Activated T-helper 2 cell treated with anti-CD3 and anti-CD28 coated beads, Interferon-gamma antibody, Interleukin-2, Interleukin-4, amounts not matched to agents 10 μg/mL and 5 μg/mL and 100 μg/mL, durations not matched to agents 14 hours and 24 hours and 36 hours (primary cell): Measurements from ENCODE around the gene BAIAP2. TPM values are rescaled to one million over a fixed set of nuclear protein-coding genes. Genes with fewer than 3 reads are reported as not detected.

Experiments
- DNase-seq: peaks from one replicate; pipeline ENCODE4 v3.0.0; 2021; ENCODE audit warnings: low spot score
- H3K27ac Mint-ChIP-seq: one replicate; pipeline ENCODE4 v1.8.0; 2021; ENCODE audit warnings: mixed read lengths
- H3K27me3 Mint-ChIP-seq: one replicate; pipeline ENCODE4 v1.8.0; 2021; ENCODE audit warnings: low read depth, mixed read lengths
- H3K36me3 Mint-ChIP-seq: one replicate; pipeline ENCODE4 v1.8.0; 2021; ENCODE audit warnings: low read depth, mixed read lengths
- H3K4me1 Mint-ChIP-seq: one replicate; pipeline ENCODE4 v1.8.0; 2021; ENCODE audit warnings: low read depth, mixed read lengths
- H3K4me3 Mint-ChIP-seq: one replicate; pipeline ENCODE4 v1.8.0; 2021; ENCODE audit warnings: low read depth, mild to moderate bottlenecking, moderate library complexity, mixed read lengths
- H3K9me3 Mint-ChIP-seq: one replicate; pipeline ENCODE4 v1.8.0; 2021; ENCODE audit warnings: mixed read lengths
- intact Hi-C: fragments of 100-400 bp; cut with micrococcal nuclease; formaldehyde crosslinking; loops from one replicate; pipeline ENCODE4 v1.15.1; 2023
- total RNA-seq: library from RNA; stranded (reverse); gene quantifications from 2 replicates; pipeline ENCODE4 v1.2.3, GENCODE V29; 2022

The BAIAP2 gene
- total RNA-seq, 1 donor from 2014 or later: 5.3 TPM

- H3K4me3 Mint-ChIP-seq: peak overlapping the region; percentile 69
- no peaks in the 10 kb centered on the region for H3K9me3 Mint-ChIP-seq
- H3K36me3 Mint-ChIP-seq: no peaks in the 10 kb centered on the region
- peak overlapping the region; percentile 53 for H3K27ac Mint-ChIP-seq
- H3K4me1 Mint-ChIP-seq: peaks cover 4% of the 10 kb centered on the region
- intact Hi-C loops: no loop called here
- H3K27me3 Mint-ChIP-seq: no peaks in the 10 kb centered on the region
- peak; percentile 86 for DNase-seq
Observed at GRCh38 chr17:81119223-81120148, 84.5 kb downstream of the BAIAP2 start.

DNA sequence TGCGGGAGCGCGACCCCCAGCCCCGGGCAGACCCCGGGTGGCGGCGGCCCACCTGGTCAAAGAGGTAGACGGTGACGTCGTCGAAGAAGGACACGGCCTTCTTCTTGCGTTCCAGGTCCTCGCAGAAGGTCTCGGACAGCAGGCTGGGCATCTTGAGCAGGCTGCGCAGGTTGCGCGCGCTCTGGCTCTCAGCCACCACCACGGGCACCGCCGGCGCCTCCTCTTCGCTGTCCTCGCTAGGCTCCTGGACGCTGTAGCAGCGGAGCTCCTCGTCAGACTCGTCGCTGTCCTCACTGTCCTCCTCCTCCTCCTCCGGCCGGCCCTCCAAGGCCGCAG lies 85.2 kb downstream of the BAIAP2 start:
- Mint-ChIP-seq H3K4me3 (no peak overlapping the region), H3K9me3 (no peaks in the 10 kb centered on the region), H3K36me3 (no peaks in the 10 kb centered on the region), H3K27ac (no peak overlapping the region), H3K4me1 (peaks cover 4% of the 10 kb centered on the region), H3K27me3 (no peaks in the 10 kb centered on the region)
- no peak for DNase-seq
- intact Hi-C loops: no loop called here

- no peaks in the 10 kb centered on the region for H3K9me3 Mint-ChIP-seq
- intact Hi-C loops: no loop called here
- no peak overlapping the region for H3K27ac Mint-ChIP-seq
- H3K36me3 Mint-ChIP-seq: no peaks in the 10 kb centered on the region
- H3K4me3 Mint-ChIP-seq: no peak overlapping the region
- H3K4me1 Mint-ChIP-seq: peaks cover 4% of the 10 kb centered on the region
- DNase-seq: no peak
- H3K27me3 Mint-ChIP-seq: no peaks in the 10 kb centered on the region
Observed at GRCh38 chr17:81120695-81121621, 86.0 kb downstream of the BAIAP2 start.

- no peaks in the 10 kb centered on the region for H3K27me3 Mint-ChIP-seq
- H3K4me1 Mint-ChIP-seq: peaks cover 4% of the 10 kb centered on the region
- H3K36me3 Mint-ChIP-seq: no peaks in the 10 kb centered on the region
- no peaks in the 10 kb centered on the region for H3K9me3 Mint-ChIP-seq
- intact Hi-C loops: no loop called here
- no peak overlapping the region for H3K27ac Mint-ChIP-seq
- no peak for DNase-seq
- H3K4me3 Mint-ChIP-seq: no peak overlapping the region
Observed at GRCh38 chr17:81121841-81122733, 87.1 kb downstream of the BAIAP2 start.

DNA sequence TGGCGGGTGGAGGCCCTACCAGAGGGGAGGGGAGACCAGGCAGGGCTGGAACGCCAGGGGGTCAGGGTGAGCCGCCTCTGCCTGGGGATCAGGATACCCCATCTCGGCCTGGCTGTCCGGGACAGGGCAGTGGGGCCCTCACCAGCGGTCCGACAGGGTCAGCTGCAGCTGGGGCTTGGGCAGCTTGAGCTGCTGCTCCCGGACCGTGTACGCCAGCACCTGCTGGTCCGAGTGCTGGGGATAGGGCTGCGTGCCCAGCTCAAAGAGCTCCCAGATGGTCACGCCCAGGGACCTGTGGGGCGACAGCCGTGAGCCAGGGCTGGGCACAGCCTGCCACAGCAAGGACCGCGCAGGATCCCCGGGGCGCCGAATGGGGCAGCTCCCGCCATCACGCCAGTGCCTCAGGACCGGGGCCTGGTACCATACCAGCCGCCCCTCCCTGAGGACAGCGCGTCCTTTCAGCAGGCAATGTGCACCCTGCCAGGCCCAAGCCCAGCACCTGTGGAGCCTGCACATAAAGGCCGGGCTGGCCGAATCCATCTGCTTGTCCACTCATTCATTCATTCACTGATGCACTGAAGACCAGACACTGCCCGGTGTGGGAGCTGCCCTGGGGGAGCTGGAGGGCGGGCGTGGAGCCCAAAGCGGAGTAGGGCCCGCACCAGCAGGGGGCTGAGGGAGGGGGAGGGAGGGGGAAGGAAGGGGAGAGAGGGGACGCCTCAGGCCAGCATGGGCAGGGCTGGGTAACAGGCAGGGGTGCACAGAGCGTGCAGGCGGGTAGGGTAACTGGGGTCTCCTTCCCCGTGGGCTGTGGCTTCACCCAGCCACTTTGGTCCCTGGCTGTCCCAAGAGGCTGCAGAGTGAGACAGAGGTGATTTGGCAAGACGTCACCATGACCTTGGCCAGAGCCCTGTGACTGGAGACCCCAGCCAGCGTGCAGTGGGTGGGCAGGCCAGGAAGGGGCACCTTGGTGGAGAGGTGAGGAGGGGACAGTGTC lies 88.4 kb downstream of the BAIAP2 start:
- no peak for DNase-seq
- no peaks in the 10 kb centered on the region for H3K27me3 Mint-ChIP-seq
- H3K36me3 Mint-ChIP-seq: no peaks in the 10 kb centered on the region
- no peak overlapping the region for H3K4me3 Mint-ChIP-seq
- H3K9me3 Mint-ChIP-seq: no peaks in the 10 kb centered on the region
- no peak overlapping the region for H3K27ac Mint-ChIP-seq
- intact Hi-C loops: no loop called here
- peaks cover 4% of the 10 kb centered on the region for H3K4me1 Mint-ChIP-seq

DNA sequence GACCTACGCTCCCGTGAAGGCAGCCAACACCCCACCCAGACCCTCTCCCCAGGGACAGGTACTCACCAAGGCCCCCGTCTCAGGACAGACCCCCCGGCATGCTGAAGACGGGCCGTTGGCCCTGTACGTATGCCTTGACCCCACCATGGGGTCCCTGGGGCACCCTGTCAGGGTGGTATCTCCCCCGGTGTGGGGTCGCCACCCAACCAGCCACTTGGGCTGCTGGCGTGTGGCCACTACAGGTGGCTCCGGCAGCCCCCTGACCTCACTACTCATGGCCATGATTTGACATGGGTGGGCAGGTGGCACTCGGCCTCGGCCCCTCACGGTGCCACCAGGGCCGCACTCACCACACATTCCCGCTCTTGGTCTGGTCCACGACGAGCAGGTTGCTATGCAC lies 89.4 kb downstream of the BAIAP2 start:
- Mint-ChIP-seq H3K4me3 (no peak overlapping the region), H3K27ac (no peak overlapping the region), H3K9me3 (no peaks in the 10 kb centered on the region), H3K36me3 (no peaks in the 10 kb centered on the region), H3K4me1 (no peaks in the 10 kb centered on the region), H3K27me3 (no peaks in the 10 kb centered on the region)
- intact Hi-C loops: no loop called here
- no peak for DNase-seq

DNA sequence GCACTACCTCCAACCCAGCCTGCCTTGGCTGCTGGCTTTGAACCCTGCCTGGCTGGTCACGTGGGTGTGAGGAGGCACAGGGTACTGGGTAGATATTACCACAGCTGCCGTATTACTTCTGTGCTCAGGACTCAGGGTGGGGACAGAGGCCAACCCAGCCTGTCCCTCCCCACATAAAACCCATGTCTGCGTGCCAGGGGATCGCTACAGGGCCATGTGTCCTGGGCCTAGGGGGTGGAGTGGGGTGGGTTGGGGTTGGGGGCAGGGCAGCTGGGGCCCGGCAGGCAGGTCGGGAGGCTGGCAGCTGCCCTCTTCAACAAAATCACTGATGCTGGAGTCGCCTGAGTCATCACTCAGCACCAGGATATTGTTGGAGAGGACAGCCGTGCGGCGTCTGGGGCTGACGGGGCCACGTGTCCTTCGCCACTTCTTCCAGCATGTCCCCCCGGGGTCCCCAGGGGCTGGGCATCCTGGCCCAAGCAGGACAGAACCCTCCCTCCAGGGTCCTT lies 90.7 kb downstream of the BAIAP2 start:
- Mint-ChIP-seq H3K4me3 (no peak overlapping the region), H3K27me3 (no peaks in the 10 kb centered on the region), H3K27ac (no peak overlapping the region), H3K4me1 (no peaks in the 10 kb centered on the region), H3K36me3 (no peaks in the 10 kb centered on the region), H3K9me3 (no peaks in the 10 kb centered on the region)
- intact Hi-C loops: no loop called here
- no peak for DNase-seq

DNA sequence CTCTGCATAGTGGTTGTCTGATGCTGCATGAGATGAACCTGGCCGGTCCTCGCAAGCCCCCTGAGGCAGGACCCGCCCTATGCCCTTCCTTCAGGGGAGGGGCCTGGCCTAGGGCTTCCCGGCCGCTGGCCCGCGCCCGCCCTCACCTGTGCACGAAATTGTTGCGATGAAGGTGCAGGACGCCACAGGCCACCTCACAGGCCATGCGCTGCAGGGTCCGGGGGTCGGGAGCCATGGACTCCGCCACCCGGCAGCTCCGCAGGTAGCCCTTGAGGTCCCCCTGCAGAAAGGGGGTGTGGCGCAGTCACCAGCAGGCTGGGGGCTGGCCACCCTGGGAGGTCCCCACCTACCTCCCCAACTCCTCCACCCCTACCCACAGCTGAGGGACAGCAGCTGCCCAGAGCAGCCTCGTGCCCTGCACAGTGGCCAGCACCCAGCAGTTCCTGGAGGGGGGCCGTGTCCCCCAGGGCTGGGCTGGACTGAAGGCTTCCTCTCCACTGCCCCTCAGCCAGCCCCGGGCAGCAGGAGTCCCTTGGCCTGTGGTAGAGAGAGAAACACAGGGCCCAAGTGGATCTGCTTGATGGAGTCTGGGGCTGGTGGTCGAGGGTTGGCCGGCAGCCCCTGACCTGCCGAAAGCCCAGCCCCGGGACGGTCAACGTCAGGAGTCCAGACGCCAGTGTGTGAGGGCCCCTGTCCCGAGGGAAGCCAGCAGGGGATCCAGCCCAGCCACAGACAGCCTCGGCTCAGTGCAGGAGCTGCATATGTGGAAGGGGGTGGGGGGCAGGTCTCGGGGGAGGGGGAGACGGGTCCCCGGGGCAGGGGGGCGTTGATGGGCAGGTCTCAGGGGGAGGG lies 91.6 kb downstream of the BAIAP2 start:
- no peak overlapping the region for H3K27ac Mint-ChIP-seq
- H3K4me1 Mint-ChIP-seq: no peaks in the 10 kb centered on the region
- intact Hi-C loops: no loop called here
- no peak for DNase-seq
- H3K9me3 Mint-ChIP-seq: no peaks in the 10 kb centered on the region
- H3K4me3 Mint-ChIP-seq: no peak overlapping the region
- no peaks in the 10 kb centered on the region for H3K36me3 Mint-ChIP-seq
- no peaks in the 10 kb centered on the region for H3K27me3 Mint-ChIP-seq

GRCh38 chr17:81127133-81127455 lies 92.1 kb downstream of the BAIAP2 start:
- H3K4me1 Mint-ChIP-seq: no peaks in the 10 kb centered on the region
- H3K27ac Mint-ChIP-seq: no peak overlapping the region
- intact Hi-C loops: no loop called here
- DNase-seq: no peak
- H3K4me3 Mint-ChIP-seq: no peak overlapping the region
- no peaks in the 10 kb centered on the region for H3K36me3 Mint-ChIP-seq
- H3K9me3 Mint-ChIP-seq: no peaks in the 10 kb centered on the region
- no peaks in the 10 kb centered on the region for H3K27me3 Mint-ChIP-seq

DNA sequence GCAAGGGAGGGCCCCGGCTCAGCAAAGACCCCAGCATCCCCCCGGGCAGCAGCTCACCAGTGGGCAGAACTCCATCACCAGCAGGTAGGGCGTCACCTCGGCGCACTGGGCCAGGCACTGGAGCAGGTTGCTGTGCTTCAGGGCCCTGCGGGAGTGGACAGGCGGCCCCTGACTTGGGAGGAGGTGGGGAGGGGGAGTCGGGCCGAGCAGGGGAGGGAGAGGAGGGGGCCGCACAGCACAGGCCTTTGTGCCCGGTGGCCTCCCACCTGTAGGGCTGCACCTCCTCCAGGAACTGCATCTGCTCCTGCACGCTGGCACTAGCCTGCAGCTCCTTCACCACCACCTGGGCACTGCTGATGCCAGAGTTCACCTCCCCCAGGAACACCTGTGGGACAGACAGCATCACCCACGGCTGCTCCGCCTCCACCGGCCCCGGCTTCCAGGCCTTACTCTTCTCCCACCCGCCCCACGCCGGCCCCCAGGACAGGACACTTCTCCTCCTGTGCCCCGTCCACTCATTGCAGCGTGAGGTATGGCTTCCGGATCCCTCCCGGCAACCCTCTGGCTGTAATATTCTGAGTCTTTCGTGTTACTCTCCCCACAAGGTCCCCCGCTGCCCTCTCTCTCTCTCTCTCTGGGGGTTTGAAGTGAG lies 92.7 kb downstream of the BAIAP2 start:
- Mint-ChIP-seq H3K4me3 (no peak overlapping the region), H3K27ac (no peak overlapping the region), H3K36me3 (no peaks in the 10 kb centered on the region), H3K27me3 (no peaks in the 10 kb centered on the region), H3K9me3 (no peaks in the 10 kb centered on the region), H3K4me1 (no peaks in the 10 kb centered on the region)
- DNase-seq: no peak
- intact Hi-C loops: no loop called here
